Measurements from ENCODE around the gene IL1RAPL1.
"Not testable (repeated sequence)": the region's sequence is repeated elsewhere in the genome, so short reads cannot be mapped to it uniquely, and the experiment has no call there.

The IL1RAPL1 gene

DNA sequence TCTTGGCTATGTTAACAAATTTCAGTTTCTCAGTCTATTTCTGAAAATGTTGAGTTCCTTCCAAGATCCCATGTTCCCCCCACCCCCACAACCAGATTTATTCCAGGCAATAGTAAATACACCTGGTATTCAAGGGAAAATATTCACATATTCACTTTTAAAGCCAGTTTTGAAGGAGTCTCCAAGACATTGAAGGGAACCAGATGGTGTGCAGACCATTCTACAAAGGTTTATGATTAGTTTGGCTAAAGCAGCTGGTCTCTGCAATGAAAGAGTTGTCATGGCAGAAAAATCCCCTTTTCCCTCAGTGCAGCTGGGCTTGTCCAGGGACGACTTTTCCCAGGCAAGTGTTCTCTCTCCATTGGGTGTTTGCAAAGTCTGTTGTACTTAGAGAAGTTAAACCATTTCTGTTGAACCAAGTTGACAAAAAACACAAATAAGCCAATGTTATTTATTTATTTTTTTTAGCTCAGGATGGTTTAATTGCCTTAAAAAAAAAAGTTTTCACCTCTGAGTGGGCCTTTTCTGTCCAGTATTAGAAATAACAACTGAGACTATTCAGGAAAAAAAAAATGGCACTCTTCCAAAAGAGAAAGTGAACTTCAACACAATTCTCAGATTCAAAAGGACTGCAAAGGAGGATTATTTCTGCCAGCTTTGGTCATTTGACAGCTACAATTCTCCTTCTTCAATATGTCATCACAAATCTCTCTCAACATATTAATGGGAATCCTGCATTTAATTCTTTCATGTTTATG, 410.6 kb downstream of the IL1RAPL1 start:
- DNase-seq = no peak

DNA sequence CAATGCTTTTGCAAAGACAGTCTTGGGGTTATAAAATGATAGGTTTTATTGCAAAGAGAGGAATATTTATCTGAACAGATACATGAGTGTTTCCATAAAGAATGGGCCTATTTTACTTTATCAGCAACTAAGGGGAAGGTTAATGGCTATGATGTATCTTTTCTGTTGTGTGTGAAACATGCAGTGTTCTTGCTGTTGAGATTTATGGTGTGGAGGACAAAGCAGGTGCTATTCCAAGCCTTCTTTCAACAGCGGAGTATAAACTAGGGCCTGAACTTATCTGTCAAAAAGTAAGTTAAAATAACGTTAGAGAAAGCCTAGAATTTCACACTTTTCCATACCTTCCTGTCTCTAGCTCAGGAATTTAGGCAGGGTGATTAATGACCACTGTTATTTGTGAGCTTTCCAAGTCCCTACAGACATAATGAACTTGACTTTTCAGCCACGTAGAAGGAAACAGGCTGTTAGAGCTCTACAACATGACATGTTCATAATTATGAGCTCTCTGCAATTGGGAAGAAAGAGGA, 411.4 kb downstream of the IL1RAPL1 start:
- no peak for DNase-seq

DNA sequence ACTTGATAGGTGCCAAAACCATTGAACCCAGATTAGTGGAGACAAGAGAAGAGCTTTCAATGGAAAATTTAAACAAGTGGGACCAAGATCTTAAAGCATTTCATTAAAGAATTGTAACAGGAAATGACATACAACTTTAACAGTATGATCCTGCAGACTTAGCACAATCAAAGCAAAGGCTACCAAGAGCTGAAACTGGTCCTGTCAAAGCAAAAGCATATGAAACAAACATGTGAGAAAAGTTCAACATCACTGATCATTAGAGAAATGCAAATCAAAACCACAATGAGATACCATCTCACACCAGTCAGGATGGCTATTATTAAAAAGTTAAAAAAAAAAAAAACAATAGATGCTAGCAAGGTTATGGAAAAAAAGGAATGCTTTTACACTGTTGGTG, 425.6 kb downstream of the IL1RAPL1 start:
- no peak for DNase-seq

DNA sequence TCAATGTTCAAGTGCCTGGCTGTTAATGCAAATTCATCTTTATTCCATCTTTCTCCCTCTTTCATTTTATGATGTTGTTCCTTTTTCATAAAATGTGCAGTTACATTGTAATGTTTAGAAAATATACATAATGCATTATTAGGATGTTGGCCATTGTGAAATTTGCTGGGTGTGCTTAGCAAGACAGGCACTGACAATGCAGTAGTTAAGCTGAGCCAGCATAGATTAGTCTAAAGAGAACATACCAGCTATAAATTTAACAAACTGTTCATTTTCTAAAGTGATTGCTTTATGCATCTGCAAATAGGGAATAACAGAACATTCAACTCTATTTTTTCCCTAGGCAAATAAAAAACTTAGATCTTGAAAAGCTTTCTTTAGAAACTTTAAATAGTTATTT, 436.0 kb downstream of the IL1RAPL1 start:
- no peak for DNase-seq

DNA sequence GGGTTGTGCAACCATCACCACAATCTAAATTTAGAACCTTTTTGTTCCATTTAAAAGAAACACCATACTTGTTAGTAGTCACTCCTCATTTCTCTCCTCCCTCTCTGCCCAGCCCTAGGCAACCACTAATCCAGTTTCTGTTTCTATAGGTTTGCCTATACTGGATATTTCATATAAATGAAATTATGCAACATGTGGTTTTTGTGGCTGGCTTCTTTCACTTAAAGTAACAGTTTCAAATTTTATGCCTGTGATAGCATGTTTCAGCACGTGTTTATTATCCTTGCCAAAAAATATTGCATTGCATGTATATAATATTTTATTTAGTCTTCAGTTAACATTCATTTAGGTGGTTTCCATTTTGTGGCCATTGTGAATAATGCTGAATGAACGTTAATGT, 437.6 kb downstream of the IL1RAPL1 start:
- no peak for DNase-seq

DNA sequence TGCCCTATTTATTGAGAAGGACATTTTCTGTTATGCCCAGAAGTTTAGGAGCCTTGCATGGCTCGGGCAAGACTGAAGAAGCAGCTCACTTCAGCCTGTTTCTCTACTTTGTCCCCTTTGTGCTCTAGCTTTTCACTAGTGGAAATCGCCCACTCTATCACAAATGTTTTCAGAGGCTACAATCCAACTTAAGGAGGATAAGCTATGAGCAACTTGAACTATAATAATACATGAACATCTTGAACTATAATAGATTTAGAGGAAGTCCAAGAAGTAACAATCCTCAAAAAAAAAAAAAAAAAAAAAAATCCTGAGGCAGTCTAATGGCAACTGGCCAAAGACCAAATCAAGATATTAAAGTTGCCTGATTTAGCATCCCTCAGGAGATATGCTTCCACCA, 452.3 kb downstream of the IL1RAPL1 start:
- DNase-seq = no peak

DNA sequence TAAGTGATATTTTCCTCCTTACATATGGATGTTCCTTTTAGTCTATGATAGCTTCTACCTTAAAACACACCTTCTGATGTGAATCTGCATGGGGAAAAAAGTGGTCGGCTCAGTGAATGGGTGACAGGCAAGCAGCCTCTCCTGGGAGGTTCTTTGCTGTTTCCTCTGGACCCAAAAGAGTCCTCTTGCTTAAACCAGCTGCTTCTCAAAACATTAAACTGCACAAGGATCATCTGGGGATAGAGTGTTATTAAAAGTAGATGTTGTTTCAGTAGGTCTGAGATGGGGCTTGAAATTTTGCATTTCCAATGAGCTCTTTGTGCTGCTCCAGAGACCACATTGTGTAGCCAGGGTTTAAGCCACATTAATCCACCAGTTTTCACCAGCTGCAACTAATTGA, 452.9 kb downstream of the IL1RAPL1 start:
- no peak for DNase-seq

DNA sequence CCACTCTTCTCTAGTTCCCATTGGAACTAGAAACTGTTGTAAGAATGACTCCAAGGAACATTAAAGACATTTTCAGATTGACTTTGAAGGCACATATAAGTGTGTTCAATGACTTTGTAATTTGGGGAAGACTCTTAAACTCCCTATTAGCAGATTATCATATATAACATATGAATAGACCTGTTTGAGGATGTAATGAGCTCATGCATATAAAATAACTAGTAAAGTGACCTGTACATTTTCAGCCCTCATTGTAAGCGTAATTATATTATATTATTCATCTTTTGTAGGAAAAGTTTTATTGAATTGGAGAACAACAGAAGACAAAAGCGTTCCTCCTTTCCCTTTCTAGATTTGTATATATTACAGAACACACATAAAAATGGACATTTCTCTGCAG, 455.1 kb downstream of the IL1RAPL1 start:
- no peak for DNase-seq

DNA sequence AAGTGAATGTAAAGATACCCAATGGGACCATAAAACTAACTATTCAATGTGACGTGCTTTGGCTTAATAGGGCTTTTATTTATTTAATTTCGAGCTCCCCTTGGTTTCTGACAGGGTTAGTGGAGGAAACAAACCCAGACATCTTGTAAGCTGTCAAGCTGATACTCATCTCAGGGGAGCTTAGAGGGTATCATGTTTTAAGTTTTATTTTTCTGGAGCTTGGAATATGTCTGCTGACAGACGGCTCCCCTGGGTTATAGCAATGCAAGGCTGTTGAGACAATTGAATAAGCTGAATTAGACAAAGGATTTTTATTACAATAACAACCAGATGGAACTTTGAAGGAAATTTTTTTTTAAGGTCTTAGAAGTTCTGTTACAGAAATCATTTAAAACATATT, 456.5 kb downstream of the IL1RAPL1 start:
- no peak for DNase-seq

DNA sequence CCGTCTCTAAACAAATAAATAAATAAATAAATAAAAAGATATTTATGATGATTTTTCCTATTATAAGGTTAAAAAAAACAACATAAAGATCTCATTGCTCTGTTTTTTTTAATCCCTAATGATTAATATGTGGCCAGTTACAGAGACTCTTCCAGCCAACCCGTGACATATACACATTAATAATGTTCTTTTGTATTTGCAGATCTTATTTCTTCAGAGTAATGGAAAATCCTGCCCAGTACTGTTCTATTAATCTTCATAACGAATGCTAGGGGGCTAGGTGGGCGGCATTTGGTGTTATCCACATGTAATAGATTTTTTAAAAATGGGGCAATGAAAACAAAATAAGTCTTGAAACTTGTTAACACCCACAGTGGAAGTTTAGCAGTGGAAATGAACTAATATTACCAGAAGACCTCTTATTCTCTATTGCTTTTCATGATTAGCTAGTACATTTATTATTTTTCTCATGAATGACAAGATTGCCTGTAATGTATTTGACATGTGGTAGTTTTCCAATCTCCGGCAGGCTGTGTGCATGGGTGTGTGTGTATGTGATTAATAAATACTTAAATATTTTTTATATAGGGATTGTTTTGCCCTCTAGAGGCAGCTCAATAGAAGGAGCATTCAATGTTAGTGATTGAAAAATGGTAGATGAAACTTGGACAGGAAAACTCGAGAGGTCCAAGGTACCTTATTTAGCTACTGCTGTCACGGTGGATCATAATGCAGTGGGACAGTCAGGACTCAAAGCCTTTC, 457.4 kb downstream of the IL1RAPL1 start:
- peak; percentile 1 for DNase-seq

DNA sequence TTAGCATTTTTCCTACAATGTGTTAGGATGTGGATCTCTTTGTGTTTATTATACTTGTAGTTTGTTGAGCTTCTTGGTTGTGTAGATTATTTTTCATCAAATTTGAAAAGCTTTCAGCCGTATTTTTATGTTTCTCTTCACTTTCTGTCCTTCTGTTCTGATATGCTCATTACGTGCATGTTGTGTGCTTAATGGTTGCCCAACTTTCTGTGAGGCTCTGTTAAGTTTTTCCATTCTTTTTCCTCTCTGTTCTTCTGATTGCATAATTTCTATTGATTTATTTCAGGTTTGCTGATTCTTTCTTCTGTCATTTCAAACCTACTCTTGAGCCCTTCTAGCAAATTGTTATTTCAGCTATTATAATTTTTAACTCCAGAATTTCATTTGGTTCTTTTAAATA, 478.2 kb downstream of the IL1RAPL1 start:
- no peak for DNase-seq

DNA sequence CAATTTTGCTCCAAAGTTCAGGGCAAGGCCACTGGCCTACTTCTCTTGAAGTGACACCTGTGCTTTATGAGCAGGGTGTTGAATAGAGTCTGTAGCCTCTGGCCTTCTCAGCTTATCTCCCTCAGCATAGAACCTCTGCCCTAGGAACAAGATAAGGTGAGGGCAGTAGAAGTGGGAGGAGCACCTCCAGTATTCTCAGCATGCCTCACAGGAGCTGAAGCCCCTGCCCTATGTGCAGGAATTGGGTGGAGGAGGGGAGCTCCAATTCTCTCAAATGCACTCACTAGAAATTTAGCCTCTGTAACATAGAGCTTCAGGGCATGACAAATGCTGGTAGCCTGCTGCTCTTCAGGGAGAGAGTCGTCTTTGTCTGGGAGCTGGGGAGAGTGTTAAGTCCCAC, 479.3 kb downstream of the IL1RAPL1 start:
- DNase-seq = no peak

DNA sequence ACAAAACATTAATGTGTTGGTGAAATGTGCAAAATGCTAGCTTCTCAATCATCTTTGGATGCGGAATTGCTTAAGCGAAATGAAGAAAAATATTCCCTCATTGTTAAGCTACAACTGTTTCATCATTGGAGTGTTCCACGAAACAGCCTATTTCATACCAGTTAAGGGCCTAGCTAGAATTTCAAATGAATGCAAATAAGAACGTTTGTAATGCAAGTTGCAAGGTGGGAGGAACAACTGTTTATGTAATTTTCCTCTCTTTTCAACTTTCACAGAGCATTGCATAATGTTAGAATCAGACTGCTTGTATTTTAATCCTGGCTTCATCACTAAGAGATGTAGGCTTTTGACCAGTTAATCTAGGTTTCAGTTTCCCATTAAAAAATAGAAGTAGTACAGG, 480.1 kb downstream of the IL1RAPL1 start:
- no peak for DNase-seq

DNA sequence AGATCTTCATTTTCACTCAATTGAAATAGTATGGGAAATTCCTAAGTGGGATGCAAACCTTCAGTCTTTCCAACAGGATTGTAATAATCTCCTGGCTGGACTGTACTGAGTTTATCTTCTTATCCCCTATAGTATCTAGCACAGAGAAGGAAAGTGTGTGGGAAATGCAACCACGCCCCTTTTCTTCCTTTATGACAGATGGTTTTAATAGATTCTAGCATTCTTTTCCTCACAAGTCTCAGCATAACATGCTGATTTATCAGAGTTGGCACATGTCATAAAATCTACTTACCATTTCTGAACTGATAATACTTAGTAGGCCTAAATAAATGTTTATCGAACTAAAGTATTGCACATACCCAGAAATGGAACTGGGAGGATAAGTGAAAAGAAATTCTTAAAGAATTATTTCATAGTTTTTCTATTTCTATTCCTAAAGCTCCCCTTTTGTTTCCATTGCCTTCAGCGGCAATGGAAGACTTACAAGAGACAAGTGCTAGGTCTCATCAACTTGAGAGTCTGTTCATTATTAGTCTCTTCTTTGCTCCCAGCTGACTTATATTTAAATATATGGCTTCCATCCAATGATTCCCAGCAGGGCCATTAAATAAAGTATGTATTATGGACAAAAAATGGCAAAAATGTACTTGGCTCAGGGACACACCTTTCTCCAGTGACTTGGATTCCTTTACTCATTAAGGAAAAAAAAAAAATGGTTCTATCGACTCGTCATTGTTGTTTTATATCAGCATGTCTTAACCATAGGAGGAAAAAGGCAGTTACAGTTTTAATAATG, 484.5 kb downstream of the IL1RAPL1 start:
- no peak for DNase-seq

DNA sequence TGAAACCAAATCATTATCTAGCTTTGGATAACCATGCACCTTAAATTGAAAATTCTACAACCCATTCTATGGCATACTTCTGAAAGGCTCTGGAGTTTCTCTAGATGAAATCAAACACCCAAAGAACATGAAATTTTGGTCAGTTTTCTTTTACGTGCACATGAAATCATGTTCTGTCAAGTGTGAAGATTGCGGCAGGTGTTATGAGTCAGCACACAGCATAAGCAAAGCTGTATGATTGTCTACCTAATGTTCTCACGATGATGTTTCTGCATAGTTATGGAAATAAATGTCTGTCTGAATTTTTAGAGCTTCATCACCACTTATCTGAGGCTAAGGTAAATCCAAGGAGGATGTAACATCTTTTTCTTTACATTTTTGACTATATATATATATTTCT, 495.3 kb downstream of the IL1RAPL1 start:
- DNase-seq = no peak

DNA sequence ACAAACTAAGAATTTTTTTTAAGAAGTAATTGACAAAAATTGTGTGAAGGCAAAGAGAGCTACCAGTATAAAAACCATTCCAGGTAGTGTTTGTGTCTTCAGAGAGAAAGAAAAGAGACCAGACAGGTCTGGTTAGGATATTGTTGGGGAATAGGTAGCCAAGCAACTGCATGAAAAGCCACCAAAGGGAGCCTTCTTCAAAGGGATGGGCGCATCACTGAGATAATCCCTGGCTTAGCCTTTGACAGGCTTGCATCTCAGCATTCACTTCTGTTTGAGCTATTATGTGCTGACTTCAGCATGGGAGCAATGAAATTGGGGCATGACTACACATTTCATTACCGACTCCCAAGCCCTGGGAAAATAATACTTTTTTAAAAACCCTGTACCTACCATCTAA, 496.6 kb downstream of the IL1RAPL1 start:
- DNase-seq = no peak

DNA sequence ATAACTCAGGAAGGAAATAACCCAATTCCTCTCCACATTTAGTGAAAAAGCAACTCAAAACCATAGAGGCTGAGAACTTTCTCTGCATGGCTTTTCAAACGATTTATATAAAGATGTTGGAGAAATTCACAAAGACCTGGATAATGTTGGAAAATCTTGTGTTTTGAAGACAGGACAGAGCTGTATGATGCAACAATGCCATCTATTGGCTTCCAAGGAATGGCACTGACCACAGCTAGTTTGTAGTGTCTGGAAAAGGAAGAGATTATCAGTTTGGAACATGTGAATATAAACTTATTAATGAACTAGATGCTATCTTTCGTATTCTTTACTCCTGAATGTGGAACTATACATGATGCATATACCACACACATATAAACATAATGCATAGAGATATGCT, 503.6 kb downstream of the IL1RAPL1 start:
- peak; percentile 7 for DNase-seq

DNA sequence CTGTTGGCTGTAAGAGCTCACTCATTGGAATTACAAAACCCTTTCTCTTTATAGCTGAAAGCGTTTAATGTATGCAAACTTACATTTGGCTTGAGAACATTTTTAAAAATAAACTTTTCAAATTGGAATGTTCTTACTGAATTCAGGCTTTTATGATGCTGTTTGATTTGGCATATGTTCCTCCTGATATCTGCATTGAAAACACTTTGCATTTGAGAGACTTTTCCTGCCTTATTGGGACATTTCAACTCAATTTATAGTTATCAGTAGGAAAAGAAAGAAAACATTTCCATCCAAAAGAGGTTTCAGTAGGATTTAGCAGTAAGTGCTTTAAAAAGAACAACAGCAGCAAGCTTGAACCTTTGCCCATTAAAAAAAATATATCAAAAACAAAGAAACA, 520.0 kb downstream of the IL1RAPL1 start:
- no peak for DNase-seq

DNA sequence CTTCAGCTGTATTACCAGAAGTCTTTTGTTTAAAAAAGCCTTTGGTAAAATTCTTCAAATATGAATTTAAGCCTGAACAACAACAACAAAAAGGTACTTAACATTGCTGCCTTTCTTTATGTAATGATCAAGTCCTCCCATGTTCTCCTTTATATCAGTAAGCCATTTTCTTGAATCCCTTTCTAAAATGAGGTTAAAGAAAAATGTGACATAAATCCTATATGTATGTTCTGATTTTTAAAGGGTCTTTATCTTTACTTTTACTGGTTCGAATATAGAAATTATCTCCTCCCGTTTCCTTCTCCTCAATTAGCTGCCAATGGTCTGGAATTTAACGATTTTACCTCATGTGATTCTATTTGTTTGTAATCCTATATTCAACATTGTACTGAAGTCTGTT, 522.8 kb downstream of the IL1RAPL1 start:
- no peak for DNase-seq

DNA sequence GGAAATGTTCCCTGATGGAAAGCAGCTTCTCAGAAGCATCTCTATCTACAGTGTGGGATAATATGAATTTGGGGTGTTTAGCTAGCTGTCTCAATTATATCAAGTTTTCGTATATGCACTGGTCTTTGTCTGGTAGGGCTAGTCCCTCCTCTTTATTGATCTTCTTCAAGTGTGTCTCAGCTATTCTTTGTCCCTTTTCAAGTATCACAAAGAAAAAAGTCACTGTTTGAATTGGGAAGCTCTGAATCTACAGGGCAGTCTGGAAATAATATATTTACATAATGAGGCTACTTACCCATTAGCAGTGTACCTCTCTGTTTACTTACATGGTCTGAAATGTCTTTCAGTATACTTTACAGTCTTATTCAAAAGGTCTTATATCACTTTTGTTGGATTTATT, 526.0 kb downstream of the IL1RAPL1 start:
- no peak for DNase-seq

DNA sequence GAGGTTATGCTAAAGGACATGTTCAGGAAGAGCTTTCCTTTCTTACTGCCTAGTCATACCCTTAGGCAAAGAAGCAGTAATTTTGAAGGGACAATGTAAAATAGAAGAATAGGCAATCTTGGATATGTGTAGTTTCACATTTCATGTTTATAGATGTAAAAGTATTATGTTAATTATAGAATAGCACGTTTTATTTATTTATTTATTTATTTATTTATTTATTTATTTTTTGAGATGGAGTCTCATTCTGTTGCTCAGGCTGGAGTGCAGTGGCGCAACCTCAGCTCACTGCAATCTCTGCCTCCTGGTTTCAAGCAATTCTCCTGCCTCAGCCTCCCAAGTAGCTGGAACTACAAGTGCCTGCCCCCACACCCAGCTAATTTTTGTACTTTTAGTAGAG, 535.6 kb downstream of the IL1RAPL1 start:
- DNase-seq = not testable (repeated sequence)

DNA sequence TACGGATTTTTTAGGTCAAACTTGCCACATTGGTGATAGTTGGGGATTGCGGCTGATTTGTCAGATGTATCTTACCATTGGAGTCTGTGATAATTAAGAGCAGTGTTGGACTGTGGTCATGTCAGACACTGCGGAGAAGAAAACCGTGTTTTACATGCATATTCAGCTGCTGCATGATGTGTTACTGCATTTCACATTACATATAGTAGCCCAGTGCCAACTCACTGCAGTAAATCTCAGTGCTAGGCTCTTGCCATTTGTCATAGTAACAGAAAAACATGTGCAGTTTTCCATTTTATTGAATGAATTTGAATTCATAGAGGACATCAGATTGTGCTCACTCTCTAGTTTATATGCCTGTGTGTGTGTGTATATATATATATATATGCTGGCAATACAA, 543.7 kb downstream of the IL1RAPL1 start:
- DNase-seq = no peak

DNA sequence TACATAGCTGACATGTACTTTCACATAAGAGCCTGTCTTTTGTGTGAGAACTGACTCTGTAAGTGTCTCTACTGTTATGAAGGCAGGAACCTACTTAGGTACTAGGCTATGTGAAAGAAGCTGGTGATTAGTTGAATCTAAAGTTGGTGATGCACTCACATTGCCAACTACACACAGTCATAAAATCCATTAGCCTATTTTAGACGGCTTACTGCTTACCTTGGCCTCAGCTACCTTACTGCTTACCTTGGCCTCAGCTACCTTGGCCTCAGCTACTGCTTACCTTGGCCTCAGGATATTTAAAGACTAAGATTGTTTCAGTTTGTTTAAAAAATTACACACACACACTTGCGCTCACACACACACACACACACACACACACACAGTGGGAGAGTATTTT, 549.7 kb downstream of the IL1RAPL1 start:
- DNase-seq = no peak

DNA sequence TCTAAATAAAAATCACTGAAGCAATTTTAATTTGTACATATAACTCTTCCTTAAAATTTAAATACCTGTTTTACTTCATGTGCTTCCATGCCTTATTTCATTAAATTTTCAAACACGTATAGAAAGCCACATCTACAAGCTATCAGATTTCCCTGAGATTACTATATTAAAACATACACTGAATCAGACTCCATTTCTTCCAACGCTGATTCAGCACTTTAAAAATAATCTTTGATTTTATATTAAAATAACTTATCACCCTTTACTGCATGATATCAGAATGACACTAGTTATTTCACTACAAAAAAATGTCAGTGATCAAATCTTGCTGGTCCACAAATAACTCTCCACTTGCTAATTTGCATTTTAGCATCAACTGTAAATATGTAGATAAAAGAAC, 550.8 kb downstream of the IL1RAPL1 start:
- DNase-seq = no peak

Data from NCI-H510A treated with DMSO at 0.1 percent for 48 hours (cell line).